ENCODE measurements around the gene CLIC1.

CLIC1 gene

DNA sequence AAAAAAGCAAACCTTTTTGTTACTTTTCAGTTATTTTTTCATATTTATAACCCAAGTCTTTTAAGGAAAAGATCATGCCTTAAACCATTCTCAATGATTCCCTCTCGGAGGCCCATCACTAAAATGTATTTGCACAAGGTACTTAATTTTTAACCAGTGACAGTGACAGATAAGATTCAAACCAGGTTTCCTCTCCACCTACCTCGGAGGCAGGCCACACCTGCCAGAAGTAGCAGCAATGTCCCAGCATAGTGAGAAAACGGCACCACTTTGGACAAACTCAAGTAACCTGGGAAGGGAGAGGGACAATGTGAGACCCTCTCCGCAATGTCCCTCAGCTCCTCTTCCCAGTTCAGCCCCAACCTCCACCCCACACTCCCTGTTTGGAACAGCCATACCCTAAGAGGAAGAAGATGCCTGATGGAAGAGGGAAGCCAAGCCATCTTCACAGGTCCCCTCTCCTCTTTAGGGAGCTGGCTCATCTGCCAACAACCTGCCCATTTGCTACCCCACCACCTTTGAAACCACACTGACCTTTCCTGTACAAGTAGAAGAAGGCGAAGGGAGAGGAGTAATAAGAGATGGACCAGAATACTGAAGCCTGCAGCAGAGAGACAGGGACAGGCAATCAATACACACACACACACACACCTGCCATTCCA lies 35.5 kb downstream of the CLIC1 start:
- no peak for DNase-seq

- DNase-seq: no peak
These were observed 38.8 kb downstream of the CLIC1 start for GRCh38 chr6:31697555-31697954.

GRCh38 chr6:31693535-31693934 lies 42.8 kb downstream of the CLIC1 start:
- no peak for DNase-seq

DNA sequence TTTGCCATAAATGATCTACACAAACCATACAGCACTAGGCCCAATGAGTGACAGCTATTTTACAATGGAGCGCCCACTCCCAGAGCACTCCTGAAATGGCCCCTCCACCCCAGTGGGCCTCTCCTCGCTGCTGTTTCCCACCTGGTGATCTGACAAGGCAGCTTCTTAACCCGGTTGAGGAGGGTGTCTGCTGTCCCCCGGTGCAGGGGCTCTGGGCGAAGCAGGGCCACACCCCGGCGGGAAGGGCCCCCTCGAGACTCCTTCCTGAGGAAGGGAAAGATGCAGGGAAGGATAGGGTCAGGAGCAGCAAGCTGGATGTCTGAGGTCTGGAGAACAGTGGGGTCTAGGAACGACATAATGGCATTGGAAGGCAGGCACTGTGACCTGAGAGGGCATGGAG lies 43.4 kb downstream of the CLIC1 start:
- no peak for DNase-seq

DNA sequence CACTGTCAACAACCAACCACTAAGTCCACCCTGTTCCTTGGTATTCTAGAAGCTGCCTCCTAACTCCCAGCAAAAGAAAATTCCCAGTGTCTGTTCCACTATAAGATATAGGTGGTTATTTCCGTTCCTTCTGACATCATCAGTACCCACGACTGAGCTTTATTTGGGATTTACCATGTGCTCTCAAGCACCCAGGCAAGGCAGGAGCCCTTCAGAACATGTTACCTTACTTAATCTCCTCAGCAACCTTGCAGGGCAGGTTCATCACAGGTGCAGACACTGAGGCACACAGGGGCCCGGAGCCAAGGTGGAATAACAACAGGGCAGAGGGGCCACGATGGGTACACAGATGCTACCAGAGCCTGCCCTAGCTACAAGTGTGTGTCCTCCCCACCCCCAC lies 44.0 kb downstream of the CLIC1 start:
- DNase-seq: no peak

- no peak for DNase-seq
These were observed 44.7 kb downstream of the CLIC1 start for GRCh38 chr6:31691564-31692108.

DNA sequence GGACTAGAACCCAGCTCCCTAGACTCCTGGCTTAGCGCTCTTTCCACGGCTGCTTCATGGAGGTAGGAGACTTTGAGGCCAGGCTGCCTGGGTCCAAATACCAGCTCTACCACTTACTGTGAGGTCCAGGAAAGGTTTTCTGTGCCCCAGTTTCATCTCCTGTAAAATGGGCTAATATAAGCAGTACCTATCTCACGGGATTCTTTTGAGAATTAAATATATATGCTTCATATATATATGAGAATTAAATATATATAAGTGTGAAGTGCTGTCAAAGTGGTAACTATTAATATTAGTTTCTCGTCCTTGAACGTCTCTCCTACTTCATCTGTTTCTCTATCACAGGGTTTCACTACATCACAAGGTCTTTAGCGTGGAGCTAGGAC lies 45.3 kb downstream of the CLIC1 start:
- DNase-seq: no peak

DNA sequence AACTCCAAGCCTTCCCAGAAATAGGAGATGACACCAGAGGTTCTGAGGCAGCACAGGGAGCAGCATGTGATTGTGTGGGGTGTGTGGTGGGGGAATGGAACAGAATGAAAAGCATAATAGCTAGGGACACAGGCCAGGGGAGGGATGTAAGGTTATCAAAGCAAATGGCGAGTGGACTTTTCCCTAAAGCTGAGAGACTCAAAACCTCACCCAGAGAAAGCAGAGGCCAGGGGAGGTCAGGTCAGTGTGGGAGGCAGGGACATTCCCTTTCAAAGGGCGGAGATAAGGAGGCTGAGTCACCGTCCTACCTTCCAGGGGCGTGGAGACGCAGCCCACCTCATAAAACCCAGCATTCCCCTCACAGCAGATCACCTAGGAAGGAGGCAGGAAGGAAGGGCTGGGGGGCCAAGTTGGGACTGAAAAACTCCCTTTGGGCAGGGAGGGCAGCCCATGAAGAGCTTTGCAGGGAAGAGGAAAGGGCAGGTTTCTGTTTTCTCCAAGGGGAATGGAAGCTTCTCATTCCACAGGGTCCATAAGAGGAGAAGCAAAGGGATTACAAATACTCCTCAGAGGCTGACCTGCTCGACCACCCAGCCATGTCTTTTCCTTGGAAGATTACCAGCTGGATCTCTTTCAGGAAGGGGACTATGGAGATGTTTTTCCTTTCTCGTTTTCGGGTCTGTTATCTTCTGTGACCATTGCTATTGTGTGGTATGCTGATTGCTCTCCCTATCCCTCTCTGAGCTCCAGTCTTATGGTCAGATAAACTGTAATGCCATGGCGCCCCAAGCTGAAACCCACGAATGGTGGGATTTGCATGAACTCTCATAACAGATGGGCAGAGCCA lies 45.9 kb downstream of the CLIC1 start:
- no peak for DNase-seq

GRCh38 chr6:31689249-31690110 lies 46.9 kb downstream of the CLIC1 start:
- DNase-seq: no peak

GRCh38 chr6:31687860-31688693 lies 48.3 kb downstream of the CLIC1 start:
- no peak for DNase-seq

- no peak for DNase-seq
These were observed 49.0 kb downstream of the CLIC1 start for GRCh38 chr6:31687321-31687720.

DNA sequence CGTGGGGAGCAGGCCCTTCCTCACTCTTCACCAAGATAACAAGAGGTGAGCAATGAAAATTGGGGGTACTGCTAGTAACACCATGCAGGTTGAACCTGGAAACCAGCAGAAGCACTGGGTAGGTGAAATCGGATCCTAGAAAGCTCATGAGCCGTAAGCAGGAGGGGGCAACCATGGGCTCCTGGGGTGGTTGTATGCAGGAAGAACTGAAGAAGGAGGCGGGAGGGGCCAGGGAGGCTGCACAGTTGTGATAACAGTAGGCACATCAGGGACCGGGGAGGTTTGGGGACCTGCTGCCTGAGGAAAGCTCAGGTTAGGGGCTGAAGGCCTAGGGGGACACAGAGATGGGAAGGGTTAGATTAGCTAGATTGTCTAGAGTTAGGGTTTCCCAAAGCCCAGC lies 49.8 kb downstream of the CLIC1 start:
- DNase-seq: no peak

GRCh38 chr6:31683591-31683990 lies 52.7 kb downstream of the CLIC1 start:
- DNase-seq: peak; percentile 44

GRCh38 chr6:31681135-31681671 lies 55.1 kb downstream of the CLIC1 start:
- DNase-seq: peak; percentile 48

Measured in NCI-H146 (cell line).